Stimulated activated CD4-positive, alpha-beta T cell treated with anti-CD3 and anti-CD28 coated beads, Interleukin-2, amount 100 ng/mL, for 24 hours (primary cell): ENCODE results near the gene FAHD2A.
A peak's percentile ranks its signal among the peaks of the same experiment; 100 is the strongest.
"Not testable (repeated sequence)": the region's sequence is repeated elsewhere in the genome, so short reads cannot be mapped to it uniquely, and the experiment has no call there.

Experiments
- DNase-seq, 2 donors: peaks; one replicate each; pipeline ENCODE4 v3.0.0-alpha.2; 2020

The FAHD2A gene

DNA sequence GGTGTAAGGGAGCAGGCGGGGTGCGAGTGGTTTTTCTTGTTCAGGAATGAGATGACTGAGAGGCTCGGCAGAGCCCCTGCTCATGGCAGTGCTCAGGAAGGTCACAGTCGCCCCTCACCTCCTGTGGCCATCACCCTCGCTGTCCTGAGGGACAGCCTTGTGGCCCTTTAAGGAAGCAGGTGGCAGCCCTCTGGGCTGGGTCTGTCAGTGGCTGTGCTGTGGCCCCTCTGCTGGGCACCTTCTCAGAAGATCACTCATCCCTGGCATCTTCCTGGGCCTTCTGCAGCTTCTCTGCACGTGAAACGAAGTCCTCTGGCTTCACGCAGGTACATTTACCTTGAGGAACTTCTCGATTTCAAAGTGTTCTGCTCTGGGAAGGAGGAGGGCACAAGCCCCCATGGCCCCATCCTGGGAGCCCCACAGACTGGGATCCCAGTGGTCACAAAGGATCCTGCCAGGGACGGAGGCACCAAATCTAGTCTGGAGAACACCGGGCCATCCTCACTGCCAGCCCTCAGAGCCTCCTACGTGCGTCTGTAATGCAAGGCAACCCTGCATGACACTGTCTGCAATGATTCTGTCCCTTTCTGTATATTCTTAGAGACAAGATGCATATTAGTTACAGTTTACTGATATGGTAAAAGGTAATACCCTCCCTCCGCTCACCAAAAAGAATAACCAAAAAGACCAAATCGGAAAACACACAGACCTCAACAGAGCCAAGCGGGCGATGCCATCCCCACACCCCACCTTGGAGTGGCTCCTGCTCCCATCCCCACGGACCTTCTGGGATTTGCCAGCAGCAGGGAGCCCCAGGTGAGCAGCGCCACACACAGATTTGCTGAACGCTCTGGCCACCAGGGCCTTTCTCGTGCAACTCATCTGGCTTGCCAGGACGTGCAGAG, 25.9 kb upstream of the FAHD2A start:
- no peak for DNase-seq

DNA sequence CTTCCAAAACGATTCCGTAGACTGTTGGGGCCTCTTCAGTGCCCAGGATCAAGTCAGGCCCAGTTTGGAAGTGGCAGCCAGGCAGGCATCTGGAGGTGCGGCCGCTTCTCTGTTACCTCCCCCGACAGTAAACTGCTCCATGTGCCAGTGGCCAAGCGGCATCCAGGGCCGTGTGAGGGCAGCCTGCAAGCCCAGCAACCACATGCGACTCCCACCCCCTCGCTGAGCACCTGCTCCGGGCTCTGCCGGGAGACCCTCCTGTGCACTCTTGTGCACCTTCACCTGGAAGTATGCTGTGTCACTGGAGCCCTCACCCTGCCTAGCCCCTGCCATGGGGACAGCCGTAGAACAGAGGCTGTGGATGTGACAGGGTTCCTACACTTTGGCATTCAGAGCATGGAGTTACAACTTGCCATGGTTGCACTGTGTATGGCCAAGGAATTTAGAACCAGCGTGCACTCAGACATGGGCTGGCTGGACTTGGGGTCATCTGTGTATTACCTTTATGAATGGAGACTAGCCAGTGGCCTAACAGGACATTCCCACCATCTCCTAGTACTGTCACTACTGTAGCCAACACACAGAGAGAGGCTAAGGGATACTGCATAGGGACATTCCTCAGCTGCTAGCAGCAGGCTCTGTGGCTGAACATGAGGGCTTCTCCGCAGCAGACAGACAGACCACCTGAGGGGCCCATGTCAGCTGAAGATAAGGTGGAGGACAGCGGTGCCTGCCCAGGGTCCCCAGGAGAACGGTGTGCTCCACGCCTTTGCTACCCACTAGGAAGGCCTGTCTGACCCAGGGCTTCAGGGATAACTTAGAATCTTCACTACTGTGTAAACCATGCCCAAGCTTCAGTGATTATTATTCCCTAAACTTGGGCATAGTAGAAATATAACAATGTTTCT, 25.0 kb upstream of the FAHD2A start:
- no peak for DNase-seq

DNA sequence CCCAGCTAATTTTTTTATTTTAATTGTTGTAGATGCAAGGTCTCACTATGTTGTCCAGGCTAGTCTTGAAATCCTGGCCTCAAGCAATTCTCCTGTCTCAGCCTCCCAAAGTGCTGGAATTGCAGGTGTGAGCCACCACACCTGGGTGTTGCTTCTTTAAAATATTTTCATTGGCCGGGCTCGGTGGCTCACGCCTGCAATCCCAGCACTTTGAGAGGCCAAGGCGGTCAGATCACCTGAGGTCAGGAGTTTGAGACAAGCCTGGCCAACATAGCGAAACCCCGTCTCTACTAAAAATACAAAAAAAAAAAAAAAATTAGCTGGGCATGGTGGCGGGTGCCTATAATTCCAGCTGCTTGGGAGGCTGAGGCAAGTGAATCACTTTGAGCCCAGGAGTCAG, 24.2 kb upstream of the FAHD2A start:
- not testable (repeated sequence) for DNase-seq

DNA sequence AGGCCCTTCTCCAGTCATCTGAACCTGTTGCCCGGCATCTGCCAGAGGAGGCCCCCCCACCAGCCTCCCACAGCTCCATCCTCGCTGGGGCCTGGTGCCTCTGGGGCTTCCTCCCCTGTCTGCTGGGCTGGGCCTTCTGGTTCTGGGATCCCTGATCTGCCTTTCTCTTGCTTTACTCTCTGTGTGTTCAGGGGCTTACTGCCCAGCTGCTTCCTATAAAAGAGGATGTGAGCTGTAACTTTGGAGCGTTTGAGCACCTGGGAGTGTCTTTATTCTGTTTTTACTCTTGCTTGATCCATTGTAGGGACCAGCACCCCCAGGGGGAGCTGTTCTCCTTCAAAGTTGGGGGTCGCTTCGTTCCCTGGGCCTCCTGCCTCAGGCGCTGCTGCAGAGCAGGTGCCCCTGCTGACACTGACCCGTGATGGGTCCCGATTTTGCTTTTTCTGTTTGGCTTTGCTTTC, 23.1 kb upstream of the FAHD2A start:
- DNase-seq, result no peak

DNA sequence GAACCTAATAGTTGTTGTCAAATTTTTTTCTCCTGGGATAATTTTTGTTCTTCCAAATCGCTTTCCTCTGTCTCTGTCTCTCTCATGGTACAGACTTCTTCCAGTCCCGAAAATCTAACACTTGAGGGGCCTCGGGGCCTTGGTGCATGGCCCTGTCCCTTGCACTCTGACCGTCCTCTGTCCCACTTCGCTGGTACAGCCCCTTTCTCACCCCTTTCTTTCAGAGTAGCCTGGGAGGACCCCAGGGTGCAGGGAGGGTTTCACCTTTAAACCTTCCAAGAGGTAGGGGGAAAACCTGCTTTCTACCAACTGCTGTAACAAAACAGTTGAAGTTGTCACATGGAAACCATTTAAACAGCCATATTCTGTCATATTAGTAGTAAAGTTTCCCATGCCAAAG, 22.2 kb upstream of the FAHD2A start:
- no peak for DNase-seq

DNA sequence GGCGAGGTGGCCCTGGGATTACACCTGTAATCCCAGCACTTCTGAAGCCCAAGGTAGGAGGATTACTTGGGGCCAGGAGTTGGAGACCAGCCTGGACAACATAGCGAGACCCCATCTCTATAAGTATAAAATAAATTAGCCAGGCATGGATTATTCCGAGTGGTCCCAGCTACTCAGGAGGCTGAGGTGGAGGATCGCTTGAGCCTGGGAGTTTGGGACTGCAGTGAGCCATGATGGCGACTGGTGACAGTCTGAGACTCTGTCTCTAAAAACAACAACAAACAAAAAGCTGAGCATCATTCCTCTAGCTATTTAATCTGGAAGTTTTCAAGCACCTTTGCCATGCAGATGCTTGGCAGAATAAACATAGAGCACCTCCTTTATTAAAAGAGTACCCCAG, 21.8 kb upstream of the FAHD2A start:
- DNase-seq, result no peak

DNA sequence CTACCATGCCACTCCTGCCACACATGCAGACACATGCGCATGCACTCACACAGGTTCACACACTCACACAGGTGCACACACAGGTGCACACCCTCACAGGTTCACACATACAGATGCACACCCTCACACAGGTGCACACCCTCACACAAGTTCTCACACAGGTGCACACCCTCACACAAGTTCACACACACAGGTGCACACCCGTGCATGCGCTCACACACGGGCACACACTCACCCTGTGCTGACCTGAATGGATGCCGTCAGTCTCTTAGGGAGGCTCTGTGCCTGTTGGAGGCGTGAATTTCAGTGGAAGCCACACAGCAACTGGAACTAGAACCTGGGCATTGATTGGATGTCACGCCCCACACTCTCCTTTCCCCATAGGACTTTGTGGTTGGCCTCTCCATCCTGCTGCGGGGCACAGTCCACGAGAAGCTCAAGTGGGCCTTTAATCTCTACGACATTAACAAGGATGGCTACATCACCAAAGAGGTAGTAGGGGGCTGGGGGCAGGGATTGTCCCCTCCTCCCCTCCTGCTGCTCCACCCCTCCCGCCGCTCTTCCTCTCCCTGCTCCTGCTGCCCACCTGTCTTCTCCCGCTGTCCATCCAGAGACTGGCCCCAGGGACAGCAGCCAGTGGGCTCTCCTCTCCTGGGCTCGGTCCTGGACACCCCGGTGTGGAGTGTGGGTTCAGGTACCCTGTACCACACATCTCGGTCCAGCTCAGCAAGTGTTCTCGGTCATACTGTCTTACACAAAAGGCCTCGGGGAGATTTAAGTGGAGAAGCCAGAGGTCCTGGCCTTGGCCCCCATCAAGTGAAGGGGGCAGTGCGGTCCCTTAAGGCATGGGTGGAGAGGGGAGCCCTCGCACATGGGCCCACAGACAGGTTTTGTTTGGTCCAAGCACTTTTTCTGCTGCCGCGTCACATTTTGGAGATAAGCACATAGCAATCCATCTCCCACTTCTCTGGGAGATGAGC, 21.0 kb upstream of the FAHD2A start:
- DNase-seq, result no peak

DNA sequence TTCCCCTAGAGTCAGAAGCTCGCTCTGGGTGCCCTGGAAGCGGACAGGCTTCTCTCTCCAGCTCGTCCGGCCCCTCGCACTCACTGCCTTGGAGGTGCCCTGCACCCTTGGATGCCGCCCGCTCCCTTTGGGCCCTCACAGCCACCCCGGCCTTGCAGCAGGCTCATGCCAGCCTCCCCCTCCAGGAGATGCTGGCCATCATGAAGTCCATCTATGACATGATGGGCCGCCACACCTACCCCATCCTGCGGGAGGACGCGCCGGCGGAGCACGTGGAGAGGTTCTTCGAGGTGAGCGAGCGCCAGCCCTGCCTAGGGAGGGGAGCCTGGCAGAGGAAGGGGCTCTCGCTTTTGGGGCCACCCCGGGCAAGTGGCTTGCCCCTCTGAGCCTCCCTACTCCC, 20.3 kb upstream of the FAHD2A start:
- no peak for DNase-seq

DNA sequence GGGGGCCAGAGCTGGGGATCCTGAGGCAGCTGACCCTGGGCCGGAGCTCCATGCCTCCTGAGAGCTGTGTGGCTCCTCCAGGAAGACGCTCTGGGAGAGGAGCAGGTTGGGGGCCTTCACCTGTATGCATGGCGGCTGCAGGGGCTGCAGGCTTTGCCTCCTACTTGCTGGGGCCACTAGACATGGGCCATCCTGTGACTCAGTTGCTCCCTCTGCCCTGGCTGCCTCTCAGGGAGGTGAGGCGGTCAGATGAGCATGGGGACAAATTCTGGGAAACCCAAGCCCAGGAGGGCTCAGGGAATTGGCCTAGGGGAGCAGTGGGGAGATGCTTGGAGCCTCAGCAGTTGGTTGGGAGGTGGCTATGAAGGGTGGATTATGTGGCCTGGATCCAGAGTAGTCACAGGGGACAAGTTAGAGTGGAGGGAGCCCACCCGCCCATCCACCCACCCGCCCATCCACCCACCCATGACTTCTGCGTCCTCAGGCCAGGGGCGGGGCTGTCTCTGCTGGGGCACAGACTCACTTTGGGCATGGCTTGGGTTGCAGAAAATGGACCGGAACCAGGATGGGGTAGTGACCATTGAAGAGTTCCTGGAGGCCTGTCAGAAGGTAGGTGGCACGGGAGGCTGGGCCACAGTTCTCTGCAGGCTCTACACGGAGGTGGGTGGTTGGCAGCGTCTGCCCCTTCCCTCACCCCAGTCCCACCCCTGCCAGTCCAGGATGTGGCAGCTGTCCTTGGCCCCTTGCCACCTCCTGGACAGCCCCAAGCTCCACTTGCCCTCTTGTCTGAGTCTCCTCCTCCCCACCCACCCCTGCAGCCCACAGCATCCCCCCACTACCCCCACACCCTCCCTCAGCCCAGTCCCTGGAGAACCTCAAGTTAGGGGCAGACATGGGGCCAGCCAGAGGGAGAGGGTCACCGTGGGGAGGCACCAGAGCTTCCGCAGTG, 19.5 kb upstream of the FAHD2A start:
- no peak for DNase-seq

DNA sequence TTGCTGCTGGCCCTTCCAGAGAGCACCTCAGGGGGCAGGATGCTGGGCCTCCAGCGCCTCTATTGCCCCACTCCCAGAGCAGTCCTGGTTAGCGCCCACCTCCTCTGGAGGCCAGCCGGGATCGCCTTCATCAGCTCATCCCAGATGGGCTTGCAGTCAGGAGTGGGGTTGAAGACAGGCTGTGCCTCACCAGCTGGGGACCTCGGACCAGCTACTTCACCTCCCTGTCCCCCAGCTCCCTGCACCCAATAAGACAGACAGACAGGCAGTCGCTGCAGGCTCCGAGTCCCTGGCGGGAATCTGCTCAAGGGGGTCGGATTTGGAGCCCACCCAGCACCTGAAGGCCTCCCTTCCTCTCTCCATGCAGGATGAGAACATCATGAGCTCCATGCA, 18.9 kb upstream of the FAHD2A start:
- DNase-seq, result no peak

DNA sequence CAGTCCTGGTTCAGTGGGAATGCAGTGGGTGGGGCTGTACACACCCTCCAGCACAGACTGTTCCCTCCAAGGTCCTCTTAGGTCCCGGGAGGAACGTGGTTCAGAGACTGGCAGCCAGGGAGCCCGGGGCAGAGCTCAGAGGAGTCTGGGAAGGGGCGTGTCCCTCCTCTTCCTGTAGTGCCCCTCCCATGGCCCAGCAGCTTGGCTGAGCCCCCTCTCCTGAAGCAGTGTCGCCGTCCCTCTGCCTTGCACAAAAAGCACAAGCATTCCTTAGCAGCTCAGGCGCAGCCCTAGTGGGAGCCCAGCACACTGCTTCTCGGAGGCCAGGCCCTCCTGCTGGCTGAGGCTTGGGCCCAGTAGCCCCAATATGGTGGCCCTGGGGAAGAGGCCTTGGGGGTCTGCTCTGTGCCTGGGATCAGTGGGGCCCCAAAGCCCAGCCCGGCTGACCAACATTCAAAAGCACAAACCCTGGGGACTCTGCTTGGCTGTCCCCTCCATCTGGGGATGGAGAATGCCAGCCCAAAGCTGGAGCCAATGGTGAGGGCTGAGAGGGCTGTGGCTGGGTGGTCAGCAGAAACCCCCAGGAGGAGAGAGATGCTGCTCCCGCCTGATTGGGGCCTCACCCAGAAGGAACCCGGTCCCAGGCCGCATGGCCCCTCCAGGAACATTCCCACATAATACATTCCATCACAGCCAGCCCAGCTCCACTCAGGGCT, 17.5 kb upstream of the FAHD2A start:
- no peak for DNase-seq

DNA sequence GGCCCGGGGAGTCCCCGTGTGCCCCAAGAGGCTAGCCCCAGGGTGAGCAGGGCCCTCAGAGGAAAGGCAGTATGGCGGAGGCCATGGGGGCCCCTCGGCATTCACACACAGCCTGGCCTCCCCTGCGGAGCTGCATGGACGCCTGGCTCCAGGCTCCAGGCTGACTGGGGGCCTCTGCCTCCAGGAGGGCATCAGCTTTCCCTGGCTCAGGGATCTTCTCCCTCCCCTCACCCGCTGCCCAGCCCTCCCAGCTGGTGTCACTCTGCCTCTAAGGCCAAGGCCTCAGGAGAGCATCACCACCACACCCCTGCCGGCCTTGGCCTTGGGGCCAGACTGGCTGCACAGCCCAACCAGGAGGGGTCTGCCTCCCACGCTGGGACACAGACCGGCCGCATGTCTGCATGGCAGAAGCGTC, 16.9 kb upstream of the FAHD2A start:
- no peak for DNase-seq

DNA sequence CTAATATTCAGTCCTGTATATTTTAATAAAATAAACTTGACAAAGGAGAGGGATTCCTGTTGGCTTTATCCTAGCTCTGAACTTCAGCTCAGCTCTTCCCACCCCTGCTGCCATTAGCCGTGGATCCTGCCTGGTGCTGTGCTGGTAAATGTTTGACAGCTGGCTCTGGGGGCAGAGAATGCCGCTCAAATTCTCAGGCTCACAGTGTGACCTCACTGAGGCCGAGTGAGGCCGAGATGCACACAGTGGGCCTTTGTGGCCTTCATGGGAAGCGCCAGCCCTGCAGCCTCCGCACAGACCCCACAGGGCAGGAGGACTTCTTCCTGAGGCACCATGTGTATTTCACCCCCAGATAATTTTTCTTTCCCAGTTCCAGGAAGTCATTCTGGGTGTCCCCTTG, 16.5 kb upstream of the FAHD2A start:
- no peak for DNase-seq

DNA sequence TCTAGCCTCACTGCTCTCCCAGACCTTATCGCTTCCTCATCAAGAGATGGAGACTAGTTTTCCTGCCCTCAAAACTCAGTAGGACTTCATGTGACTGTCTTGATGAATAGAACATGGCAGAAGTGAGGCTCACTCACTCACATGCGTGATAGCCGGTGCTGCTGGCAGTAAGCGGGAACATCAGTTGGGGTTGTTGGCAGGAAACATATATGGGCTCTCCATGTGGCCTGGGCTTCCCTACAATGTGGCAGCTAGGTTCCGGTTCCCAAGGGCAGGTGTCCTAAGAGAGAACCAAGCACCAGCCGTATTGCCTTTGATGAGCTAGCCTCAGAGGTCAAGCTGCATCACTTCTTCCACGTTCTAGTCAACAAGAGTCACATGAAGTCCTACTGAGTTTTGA, 15.2 kb upstream of the FAHD2A start:
- DNase-seq, result no peak

DNA sequence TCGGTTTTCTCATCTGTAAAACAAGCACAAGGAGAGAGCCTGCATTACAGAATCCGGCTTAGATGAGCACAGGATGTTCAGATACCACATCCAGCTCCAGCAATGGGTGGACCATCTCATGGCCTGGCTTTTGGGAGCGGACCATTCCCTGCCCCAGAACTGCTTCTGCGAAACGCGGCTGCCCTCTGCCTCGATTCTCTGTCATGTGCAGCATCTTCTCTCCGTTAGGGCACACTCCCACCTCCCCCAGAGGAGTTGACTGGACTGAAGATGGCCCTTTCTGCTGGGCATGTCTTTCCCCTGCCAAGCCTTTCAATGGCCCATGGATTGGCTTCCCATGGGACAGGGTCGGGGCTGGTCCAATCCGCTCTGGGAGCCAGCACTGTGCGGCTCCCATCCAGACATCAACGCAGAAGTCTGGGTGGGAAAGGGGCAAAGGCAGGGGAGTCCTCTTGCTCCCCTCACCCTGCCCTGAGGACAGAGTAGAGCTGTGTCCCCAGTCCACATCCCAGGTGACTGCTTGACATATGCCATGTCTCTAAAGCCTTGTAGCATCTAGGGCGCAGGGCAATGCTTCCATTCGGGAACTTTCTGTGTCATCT, 14.3 kb upstream of the FAHD2A start:
- no peak for DNase-seq

DNA sequence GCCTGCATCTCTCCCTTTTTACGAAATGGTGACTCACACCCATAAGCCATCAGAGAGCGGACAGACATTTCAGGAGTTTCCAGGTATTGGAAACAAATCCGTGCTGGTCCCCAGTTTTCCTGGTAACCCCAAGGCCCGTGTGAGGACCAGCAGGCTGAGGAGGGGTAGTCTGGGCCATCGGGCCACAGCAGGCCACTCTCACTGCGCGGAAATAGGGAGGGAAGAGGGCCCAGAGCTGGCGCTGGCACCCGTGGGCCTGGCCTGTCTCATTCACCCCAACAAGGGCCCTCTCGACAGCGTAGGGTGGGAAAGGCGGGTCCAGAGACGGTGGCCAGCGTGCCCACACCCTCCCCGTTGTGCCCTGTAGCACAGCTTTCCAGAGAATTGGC, 13.7 kb upstream of the FAHD2A start:
- DNase-seq, result no peak

DNA sequence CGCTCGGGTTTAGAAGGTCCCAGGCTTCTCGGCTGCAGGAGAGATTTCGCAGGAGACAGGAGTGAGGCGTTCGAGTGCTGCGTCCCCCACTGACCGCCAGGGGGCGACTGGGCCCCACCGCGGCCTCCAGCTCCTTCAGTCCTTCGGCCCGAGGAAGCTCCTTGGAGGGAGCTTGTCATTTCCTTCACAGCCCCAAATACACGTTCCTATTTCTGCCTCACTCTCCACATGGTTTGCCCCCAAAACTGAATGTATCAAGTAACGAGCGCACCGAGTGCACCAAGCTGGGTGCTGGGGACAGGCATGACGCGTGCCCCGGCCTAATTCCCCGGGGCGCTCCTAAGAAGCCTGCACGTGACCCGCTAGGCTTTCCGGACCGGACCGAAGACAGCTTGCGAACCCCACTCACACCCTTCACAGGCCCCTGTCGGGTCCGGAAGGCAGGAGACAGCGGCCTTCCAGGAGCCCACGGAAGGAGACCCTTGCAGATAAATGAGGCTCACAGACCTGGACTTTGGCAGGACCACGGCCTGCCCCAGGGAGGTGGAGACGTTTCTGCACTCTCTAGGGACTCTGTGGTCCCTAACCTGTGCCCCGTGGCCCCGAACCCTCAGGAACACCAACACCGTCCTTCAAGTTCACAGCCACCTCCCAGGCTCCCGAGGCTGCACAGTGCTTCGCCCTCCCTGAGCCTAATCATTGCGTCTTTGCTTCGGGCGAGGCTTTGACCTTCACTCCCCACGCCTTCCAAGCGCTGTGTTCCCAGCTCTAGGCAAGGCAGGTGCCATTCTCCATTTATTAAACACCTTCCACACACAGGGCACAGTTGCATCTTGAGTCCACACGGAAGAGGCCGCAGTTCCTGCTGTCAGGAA, 13.0 kb upstream of the FAHD2A start:
- DNase-seq, result peak; percentile 52 to 73

DNA sequence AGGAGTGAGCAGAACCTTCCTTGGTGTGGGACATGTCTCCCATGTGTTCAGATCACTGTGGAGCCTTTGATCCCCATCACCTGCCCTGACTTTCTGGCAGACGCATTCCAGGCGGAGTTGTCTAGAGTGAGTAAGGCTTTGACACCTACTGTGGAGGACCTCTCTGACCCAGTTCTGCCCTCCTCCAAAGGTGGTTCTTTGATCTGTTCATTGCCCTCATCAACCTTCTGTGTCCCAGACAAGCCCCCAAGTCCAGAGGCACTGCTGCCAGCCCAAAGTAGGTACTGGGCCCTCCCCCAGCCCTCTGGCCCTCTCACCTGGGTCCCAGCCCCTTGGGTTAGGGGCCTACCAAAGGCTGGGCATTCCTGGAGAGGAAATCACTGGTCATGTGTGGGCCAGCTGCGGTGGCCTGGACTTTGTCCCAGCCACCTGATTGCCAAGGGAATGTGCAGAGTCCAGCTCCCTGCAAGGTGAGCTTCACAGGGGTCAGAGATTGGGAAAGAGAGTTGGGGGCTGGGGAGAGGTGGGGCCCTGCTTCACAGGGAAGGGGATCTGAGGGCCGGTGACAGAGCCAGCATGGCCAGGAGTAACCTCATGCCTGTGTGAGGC, 12.1 kb upstream of the FAHD2A start:
- DNase-seq, result no peak

DNA sequence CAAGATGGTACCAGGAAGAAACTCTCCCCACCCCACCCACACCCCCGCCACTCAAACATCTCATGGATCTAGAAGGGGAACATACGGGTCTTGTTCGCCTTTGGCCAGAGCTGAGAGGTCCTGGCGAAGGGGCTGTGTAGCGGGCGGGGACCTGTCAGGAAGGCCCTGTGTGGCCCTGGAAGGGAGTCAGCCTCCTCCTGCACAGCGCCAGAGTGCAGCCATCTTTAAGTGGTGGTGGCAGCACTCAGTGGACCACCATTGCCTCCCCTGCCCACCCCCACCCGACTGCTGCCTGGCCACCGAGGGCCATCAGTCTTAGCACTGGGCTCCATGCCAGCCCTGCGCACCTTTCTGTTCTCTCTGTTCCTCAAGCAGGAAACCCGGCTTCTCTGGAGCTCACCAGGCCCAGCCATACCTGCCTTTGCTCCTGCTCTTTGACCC, 11.6 kb upstream of the FAHD2A start:
- no peak for DNase-seq
